ENCODE measurements around the gene TNS3.

Gene TNS3

DNA sequence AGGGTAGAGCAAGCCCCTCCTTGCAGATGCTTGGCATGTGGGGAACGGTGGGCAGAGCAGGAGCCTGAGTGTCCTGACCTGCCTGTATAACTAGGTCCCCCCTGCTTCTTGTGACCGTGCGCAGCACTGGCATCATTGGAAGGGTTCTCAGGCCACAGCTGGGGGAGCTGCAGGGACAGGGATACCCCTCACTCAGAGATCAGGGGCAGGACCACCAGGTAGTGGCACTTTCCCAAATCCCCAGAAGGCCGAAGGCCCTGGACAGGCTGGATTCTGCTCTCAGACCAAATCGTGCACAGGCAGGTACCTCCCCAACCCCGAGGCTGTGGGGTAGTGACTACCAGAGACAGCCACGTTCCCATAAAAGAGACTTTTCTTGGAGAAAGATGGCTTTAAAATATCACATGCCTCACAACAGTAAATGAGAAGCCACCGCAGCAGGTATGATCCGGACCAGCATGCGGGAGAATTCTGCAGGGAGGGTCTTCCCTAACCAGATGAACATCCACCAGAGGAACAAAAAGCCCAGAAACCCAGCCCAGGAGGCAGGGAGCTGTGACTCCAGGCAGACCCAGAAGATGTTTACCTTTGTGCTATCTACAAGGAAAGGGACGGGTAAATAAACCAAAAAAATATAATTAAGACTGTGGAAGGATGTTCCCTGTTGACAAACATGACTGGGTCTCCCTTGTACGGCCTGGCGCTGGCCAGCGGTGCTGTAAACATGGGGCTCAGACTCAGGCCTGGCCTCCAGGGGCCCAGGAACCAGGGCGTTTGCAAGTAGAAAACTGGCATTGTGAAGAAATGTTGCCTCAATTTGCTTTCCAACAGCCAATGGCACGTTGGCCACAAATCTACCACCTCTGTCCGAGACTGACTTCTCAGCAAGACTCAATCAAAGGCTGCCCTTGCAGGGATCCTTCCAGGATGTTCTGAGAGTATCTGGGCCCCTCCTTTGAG, 180.0 kb downstream of the TNS3 start:
- DNase-seq: no peak

DNA sequence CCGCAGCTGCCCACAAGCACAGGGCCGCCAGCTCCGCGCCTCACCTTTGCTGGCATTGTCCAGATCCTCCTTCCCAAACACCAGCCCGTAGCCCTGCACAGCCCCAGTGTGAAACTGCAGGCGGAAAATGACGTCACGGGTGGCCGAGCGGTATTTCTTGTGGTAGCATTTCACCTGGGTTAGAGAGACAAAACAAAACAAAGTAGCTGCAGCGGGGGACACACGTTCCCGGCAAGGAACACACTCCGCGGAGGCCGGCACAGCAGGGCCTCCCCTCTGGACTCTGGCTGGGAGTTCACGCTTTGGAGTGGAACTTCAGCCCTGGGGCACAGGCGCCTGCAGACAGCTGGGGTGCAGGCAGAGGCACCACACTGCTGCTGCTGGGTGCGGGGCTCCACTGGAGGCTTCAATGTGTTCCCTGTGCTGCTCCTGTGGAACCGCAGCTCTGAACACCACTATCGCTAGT, 181.1 kb downstream of the TNS3 start:
- no peak for DNase-seq

DNA sequence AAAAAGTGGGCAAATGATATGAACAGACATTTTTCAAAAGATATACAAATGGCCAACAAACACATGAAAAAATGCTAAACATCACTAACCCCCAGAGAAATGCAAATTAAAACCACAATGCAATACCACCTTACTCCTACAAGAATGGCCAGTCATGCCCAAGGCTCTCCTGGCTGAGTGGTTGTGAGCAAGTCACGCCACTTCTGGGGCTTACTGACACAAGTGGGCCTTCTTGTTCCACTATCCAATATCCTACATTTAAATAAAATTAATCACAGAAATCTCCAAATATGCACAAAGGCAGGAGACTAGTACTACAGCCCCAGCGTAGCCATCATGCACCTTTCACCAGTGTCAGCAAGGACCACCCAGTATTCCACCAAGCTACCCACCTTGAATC, 181.9 kb downstream of the TNS3 start:
- DNase-seq: no peak

DNA sequence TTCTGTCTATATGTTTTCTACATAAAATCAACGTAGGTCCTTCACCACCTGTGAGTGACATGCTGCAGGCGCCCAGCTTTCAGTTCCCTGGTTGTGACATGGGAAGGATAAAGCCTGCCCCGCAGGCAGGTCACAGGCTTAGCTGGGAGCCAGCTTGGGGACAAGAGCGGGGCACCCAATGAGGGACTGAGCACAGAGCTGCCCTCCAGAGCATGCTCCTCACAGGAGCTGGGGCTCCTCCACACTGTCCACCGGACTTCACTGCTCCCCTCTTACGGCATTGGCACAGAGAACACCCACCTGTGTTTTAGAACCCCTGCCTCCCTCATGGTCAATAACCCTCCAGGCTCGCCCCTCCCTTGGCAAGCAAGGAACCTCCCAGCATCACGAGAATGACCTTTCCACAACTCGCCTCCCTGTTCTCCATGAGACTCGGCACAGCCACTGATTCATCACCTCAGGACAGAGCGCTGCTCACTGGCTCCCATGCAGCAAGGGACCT, 187.1 kb downstream of the TNS3 start:
- DNase-seq: no peak

DNA sequence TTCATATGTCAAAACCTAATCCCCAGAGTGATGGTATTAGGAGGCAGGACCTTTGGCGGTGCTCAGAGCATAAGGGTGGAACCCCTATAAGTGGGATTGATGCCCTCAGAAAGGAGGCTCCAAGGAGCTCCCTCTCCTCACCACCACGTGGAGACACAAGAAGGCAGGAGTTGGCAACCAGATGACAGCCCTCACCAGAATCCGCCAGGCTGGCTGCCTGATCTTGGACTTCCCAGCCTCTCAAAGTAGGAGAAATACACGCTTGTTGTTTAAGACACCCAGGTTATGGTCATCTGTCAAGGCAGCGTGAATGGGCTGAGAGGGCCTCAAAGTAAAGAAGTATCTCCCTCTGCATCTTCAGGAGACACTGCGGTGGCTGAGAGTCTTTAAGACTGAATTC, 187.7 kb downstream of the TNS3 start:
- no peak for DNase-seq

DNA sequence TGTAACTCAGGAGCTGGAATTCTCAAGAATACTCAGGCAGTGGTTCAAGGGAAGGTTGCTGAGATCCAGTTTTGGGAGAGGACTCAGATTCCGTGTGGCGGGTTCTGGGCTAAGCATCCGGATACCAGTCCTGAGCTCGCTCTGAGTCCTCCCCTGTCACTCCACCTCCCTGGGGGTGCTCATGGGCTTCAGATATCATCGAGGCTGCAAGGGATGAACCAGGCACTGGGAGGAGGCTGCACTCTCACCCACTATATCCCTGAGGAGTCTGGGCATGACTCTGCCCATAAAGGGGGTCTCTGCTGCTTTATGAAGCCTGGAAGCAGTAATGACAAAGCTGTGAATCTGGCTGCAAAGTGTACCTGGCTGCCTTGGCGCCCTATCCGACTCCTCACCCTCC, 188.5 kb downstream of the TNS3 start:
- DNase-seq: no peak

DNA sequence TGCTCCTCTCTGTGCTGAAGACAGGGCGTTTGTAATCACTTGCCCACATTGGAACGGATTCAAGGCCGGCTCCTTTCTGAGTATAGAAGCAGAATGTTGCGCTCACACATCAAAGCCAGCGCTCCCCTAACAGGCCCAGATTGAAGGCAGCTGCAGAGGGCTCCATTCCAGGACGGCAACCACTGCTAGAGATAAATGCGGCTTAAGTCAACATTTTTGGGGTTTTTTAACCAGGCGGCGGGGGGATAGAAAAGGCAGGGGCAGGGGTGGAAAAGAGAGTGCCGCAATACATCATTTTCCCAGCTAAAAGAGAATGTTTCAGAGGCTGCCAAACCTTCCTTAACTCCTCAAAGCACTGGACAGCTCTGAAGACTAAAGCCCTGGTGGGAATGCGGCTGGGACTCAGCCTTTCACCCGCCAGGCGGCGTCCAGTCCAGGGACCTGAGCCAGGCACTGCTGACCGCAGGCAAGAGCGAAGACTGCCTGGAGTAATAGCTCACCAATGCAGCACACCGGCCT, 189.6 kb downstream of the TNS3 start:
- no peak for DNase-seq

DNA sequence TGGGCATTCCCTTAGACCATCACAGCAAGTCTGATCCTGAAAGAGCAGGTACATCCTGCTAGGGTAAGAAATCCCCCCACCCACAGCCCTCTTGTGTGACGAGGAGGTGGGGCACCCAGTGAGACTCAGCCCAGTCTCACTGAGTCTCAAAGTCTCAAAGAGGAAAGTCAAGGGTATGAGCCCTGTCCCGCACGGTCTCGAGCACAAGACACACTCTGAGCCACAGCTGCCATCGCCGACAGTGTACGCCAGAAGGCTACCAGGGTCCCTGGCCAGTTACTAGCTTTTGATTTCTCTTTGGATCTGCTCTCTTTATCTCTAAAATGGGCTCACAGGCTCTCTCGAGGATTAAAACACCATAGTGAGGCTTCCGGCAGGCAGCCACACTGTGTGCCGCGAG, 190.2 kb downstream of the TNS3 start:
- no peak for DNase-seq

DNA sequence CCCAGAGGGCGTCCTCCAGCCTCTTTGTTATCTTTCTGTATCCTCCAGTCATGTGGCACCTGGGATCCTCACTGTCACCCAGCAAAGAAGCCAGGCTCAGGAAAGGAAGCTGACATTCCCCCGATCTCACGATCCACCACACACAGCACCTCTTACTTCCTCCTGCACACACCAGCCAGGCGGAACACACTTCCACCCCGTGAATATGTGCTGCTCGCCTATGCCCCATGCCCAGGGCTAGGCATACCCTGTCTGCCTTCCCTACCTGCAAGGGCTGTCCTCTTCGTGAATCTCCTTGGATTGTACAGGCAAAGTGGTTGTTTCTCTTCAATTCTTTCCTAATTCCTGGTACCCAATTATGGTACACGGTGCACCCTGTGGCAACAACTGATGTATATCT, 191.0 kb downstream of the TNS3 start:
- DNase-seq: no peak

DNA sequence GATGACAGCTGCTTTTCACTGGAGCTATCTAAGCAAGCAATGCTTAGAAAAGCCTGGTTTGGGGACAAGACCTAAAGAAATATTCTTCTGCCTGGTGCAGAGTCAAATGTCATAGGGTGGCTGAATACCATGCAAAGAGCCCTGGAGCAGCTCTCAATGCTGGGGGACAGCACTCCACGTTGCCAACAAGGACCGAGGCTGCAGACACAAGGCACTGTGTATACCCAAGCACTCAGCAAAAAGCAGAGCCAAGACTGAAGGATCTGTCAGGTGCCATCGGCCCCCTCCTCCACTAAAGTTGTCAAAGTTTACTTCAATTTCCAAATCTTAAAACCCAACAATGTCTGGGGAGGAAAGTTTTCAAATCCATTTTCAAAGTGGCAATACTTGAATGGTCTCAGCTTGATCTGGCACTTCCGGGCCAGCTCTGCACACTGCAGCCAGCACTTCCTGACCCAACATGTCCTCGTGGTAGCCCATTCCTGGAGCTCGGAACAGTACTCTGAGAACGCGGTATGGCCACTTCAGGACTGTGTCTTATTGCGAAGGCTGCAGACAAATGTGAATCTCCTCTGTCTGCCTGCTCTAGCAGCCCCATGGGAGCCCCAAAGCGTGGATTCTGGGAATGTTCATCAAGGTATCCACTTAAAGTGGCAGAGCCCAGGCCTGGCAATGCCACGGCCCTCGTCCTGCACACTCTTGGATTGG, 191.8 kb downstream of the TNS3 start:
- DNase-seq: no peak

DNA sequence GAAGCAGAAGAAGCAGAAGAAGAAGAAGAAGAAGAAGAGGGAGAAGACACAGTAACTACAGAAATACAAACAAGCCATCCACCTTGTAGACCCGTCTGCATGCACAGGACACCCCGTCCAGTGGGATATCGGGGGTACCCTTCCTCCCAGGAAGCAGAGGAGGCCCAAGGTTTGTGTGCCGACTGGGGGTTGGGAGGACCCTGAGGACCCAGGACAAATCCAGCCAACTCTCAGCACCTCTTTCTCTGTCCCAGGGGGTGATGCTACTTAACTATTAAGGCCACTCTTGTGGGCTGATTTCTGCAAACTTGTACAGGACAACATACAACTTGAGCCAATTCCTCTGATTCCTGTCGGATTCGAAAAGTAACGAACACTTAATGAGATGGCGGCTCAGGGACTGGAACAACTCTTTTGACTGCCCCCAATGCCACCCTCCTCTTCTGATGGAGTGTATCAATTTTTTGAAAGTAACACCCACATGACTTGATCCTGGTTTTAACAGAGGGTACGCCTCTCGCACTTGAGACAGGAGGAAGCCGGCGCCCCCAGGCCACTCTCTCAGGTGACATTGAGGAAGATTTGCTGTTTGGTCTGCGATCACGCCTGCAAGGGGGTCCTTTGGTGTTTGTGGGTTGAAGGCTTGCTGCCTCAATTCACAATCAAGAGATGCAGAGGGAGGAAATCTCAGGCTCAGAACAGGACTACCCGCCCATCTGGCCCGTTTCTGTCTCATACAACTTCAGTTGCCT, 192.6 kb downstream of the TNS3 start:
- no peak for DNase-seq

DNA sequence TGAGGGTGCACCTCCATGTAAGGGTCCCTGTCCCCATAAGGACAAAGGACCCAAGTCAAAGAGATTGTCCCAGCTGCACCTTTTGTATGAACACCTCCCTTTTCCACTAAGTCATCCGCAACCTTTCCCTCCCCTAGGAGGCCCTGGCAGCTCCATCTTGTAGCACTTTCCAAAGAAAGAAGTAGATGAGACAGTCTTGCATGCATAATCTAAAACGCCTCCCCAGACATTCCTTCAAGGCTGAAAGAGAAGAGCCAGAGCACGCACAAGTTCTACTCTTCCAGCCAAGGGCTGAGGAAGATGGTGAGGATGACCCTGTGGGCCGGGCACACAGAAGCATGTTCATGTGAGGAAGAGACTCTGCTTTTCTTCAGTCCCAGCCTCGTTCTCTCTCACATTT, 194.4 kb downstream of the TNS3 start:
- DNase-seq: no peak

DNA sequence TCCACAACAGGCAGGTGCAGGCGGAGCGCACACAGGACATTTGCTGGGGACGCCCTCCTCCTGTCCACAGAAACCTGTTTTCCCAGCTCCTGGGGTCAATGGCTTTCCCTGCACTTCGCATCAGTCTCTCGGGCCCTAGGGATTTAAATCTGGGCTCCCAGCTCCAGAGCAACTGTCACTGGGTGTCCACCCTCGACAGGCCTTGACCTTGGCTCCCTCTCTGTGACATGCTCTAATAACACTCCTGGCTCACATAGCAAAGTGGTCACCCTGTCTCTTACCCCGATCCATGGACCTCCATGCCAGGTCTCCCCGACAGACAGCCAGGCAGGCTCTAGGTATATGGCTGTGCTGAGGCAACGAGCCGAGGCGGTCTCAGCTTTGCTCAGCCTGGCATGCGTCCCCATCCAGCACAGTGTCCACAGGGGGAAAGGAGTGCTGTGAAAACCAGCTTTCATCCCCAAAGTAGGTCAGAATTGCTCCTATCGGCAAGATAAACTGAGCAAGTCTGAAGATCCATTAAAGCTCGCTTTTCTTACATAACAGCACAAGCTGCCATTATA, 195.6 kb downstream of the TNS3 start:
- no peak for DNase-seq

DNA sequence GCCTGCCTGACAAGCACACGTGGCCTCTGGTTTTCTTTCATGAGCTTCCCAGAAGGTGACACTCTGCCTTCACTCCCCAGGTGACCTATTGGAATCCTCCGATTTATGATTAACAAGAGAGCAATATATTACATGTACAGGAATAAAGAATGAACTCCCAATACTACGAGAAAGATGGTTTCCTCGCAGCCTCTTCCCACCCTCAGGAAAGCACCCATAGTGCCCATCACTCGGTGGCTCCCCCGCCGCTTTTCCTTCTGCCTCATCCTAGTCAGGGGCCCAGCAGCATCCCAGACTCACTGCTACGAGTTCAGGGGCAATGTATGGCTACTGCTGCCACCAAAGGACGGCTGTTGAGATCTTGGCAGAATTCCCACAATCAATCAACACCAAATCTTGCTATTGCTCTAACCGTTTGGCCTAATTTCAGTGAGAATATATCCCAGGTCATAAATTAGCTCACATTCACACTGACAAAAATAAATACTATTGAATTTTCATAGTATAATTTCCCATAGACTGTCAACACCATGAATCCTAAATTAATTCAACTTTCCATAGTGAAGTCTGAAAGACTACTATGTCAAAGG, 196.3 kb downstream of the TNS3 start:
- no peak for DNase-seq

DNA sequence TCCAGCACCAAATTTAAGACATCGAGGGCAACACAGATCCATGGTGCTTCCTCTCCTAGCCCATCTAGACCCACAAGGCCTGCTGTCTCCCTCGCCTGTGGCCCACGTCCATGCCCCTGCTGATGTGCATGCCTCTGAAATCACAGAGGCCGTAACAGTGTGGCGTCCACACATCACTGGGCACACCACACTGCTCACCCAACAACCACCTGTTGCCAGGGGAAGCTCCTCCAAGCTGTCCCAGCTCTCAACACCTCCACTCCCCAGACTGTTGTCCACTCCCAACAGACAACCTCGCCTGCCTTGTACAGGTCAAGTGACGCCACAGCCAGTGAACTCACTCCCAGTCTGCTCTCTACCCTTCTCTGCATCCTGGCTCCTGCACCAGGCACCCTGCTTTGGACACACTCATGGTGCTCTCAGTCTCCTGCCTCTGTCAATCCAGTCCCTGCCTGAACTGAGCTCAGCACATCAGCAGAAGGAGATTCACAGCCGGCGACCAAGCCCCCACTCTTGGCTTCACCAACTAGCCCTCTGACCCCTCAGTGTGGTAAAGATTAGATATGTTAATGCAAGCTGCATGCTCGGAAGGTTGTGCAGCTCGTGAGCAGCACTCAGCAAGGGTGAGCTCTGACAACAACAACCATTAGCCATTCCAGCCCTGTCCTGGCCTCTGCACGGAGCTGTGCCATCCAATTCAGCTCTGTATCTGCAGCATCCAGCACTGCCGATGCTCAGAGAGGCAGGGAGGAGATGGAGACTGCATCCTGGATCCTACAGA, 197.0 kb downstream of the TNS3 start:
- DNase-seq: no peak

DNA sequence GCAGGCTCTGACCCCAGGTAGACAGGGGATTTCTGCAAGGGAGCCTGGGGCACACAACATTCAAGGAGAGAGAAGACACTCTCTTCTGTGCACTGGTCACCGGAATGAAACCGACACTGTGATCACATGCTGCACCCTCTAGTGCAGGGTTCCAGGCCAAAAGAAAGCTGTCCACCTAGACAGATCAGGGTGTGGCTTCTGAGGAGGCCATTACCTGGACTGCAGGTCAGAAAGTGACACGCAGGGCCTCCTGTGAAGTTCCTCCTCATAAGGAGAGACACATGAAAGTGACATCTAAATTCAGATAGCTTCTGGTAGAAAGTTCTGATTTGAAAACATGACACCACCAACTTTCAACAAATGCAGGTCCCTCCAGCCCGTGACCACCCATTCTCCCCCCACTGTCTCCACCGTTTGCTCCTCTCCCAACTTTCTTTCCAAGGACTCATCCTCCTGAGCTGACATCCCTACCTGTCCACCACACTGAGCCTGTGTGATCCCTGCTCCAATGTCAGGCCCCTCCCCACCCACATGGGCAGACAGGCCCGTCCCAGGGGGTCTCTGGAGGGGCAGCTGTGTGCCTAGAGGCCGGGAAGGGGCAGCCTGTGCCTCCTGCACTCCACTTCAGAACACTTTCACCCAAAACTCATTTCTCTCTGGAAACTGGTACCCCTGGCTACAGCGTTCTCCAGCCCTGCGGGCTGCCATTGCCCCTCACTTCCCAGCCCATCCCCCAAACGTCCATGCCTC, 198.0 kb downstream of the TNS3 start:
- DNase-seq: no peak

DNA sequence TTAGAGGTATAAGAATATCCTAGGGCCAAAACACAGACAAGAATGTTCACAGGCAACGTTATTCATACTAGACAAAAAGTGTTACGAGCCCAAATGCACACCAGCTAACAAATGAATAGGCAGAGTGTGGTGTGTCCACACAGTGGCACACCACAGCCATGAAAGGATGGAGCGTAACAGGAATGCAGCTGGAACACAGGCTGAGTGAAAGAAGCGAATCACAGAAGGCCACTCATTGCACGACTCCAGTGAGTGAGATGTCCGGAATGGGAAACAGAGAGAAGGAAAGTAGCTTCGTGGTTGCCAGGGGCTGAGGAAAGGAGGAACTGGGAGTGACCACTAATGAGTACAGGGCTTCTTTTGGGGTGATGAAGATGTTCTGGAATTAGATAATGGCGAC, 198.8 kb downstream of the TNS3 start:
- no peak for DNase-seq

DNA sequence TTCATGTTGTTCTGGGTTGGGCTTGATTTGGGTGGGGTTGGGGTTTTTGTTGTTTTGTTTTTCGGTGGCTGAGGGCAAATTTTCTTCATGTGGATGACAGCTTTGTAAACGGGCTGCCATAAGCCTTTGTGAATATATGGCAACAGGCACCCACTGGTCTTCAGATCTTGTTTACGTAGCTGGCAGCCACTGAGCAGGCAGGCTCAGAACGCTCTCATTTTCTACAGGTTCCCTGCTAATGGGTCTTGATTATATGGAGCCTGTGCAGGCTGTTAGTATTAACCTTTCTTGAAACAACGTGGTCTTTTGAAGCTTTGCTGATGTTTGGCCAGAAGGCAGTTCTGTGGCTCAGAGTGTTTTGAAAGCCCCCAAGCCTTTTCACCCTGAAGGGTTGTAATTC, 199.7 kb downstream of the TNS3 start:
- DNase-seq: no peak

DNA sequence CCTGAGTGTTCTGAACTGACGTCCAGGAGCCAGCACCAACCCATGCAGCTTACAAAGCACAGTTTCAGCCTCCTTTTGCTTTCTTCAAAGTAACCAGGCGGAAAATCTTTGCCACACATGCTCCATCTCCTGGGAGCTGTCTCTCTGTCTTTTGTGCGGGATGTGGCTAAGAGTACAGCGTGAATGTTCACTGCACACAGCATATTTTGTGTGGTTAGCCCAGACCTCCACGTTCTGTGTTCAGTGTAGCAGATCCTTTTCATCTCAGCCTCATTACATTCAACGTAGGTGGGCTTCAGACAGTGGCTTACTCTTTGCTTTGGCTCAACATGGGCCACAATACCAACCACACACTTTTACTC, 200.8 kb downstream of the TNS3 start:
- no peak for DNase-seq

DNA sequence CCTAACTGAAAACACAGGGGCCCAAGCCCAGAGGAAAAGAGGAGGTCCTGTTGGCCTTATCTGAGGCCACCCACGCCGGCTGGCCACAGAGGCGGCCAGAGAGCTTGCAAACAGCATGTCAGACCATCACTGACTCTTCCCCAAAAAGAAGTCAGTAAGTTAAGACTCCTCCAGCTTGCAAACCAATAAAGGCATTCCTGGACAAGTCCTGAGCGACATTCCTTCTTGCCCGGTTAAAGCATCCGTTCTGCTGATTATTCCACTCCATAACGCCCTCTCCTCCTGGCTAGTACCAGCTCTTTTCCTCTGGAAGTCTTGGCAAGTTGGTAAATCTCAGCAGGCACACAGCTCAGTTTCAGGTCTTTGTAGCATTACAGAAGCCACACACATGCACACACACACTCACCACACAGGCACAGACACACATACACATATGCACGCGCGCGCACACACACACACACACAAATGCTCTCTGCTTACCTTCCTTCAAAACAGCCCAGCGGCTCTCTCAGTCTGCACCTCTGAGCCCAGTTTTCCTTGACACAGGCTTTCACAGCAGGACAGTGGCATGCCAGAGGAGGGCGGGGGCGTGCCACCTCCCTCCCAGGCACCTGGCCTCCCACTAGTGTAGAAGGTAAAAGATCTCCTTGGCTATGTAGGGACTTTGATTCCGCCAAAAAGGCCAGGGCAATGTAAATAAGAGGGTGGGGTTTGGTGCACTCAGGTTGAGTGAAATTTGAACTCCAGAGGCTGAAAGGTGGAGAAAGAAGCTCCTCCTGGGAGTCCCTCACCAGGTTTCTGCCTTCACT, 201.4 kb downstream of the TNS3 start:
- no peak for DNase-seq

Measured in inflammatory macrophage treated with lipopolysaccharide for 1 hour (primary cell).